Measurements from ENCODE around the gene NRP1. TPM values are rescaled to one million over a fixed set of nuclear protein-coding genes. Genes with fewer than 3 reads are reported as not detected.

NRP1 gene
- polyA plus RNA-seq, 1 experiment: 218 TPM

DNA sequence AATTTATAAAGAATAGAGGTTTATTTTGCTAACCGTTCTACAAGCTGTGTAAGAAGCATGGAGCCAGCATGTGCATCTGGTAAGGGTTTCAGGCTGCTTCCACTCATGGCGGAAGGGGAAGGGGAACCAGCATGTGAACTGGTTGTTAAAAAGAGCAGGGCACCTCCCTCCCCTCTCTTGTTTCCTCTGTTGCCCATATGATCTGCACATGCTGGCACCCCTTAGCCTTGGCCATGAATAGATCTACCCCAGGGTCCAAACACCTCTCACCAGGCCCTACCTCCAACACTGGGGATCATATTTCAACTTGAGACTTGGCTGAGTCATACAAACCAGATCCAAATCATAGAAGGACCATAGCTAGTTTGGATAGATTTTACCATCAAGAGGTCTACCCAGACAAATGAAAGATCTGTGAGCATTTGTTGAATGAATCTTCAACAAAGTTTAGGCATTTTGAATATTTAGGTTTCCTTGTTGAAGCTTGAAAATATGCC is 36.0 kb upstream of the NRP1 start:
- no peak for DNase-seq (ENCODE audit: low read depth, low spot score)
- H3K27me3 ChIP-seq (ENCODE audit: control insufficient read depth, insufficient read depth, low read length): no peaks in the 10 kb centered on the region
- no peak overlapping the region for H3K4me3 ChIP-seq (ENCODE audit: low read depth, low read length)
- TF ChIP-seq, protein P1, sequence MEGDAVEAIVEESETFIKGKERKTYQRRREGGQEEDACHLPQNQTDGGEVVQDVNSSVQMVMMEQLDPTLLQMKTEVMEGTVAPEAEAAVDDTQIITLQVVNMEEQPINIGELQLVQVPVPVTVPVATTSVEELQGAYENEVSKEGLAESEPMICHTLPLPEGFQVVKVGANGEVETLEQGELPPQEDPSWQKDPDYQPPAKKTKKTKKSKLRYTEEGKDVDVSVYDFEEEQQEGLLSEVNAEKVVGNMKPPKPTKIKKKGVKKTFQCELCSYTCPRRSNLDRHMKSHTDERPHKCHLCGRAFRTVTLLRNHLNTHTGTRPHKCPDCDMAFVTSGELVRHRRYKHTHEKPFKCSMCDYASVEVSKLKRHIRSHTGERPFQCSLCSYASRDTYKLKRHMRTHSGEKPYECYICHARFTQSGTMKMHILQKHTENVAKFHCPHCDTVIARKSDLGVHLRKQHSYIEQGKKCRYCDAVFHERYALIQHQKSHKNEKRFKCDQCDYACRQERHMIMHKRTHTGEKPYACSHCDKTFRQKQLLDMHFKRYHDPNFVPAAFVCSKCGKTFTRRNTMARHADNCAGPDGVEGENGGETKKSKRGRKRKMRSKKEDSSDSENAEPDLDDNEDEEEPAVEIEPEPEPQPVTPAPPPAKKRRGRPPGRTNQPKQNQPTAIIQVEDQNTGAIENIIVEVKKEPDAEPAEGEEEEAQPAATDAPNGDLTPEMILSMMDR (IDR thresholded peaks at IDR 0.05; ENCODE audit: low read depth, low read length): no peak
- CTCF ChIA-PET: no interaction called here
- no peak overlapping the region for H3K27ac ChIP-seq (ENCODE audit: low read depth, low read length)
- POLR2A ChIA-PET: no interaction called here
- peaks cover 12% of the 10 kb centered on the region for H3K9me3 ChIP-seq (ENCODE audit: control insufficient read depth, insufficient read depth, low read length)

DNA sequence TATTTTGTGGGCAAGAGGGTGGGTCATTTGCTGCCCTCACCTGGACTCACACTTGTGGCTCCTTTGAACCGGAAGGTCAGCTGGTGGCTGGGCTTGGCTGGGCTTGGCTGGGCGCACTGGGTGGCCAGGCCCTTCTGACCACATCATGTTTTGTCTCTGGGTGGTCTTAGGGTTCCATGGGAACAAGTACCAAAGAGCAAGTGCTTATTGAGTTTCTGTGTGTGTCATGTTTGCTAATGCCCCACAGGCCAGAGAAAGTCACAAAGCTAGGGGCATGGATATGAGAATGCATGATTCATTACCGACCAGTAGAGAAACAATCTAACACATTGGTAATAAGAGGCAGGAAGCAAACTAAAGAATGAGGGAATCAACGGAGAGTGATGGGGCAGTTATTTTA is 33.6 kb upstream of the NRP1 start:
- CTCF ChIA-PET: no interaction called here
- POLR2A ChIA-PET: no interaction called here

DNA sequence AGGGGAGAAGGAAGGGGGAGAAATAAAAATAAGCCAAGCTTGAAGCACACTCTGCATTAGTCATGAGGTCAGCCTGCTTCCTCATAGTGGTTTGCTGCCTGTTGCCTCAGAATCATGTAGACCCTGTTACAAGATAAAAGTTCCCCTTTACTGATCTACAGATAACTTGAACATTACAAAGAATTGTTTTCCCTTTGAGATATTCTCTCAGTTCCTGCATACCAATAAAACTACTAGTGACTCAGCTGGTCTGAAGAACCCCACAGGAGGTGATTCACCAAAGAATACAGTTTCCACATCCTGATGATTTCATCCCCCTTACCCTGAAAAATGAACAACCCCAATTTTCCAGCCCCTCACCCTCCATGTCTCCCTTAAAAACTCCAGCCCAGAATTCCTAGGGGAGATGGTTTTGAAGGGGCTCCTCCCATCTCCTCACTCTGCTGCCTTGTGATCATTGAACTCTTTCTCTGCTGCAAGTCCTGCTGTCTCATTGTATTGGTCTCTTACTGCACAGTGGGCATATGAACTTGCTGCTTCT is 31.5 kb upstream of the NRP1 start:
- H3K4me3 ChIP-seq (ENCODE audit: low read depth, low read length): no peak overlapping the region
- H3K27ac ChIP-seq (ENCODE audit: low read depth, low read length): peak overlapping the region; percentile 89
- TF ChIP-seq, protein P1 (IDR thresholded peaks at IDR 0.05; ENCODE audit: low read depth, low read length): no peak
- peaks cover 12% of the 10 kb centered on the region for H3K9me3 ChIP-seq (ENCODE audit: control insufficient read depth, insufficient read depth, low read length)
- H3K27me3 ChIP-seq (ENCODE audit: control insufficient read depth, insufficient read depth, low read length): no peaks in the 10 kb centered on the region
- POLR2A ChIA-PET: interaction anchor here (1.1 kb wide), 1 partner anchor 11 kb away, joined by 4 read pairs; no protein-coding TSS in a partner anchor
- CTCF ChIA-PET: no interaction called here
- peak; percentile 76 for DNase-seq (ENCODE audit: low read depth, low spot score)

More for the DNA sequence above, 33.6 kb upstream of the NRP1 start:
- H3K4me3 ChIP-seq (ENCODE audit: low read depth, low read length): no peak overlapping the region
- no peaks in the 10 kb centered on the region for H3K27me3 ChIP-seq (ENCODE audit: control insufficient read depth, insufficient read depth, low read length)
- DNase-seq (ENCODE audit: low read depth, low spot score): no peak
- H3K27ac ChIP-seq (ENCODE audit: low read depth, low read length): no peak overlapping the region
- TF ChIP-seq, protein P1 (IDR thresholded peaks at IDR 0.05; ENCODE audit: low read depth, low read length): no peak
- H3K9me3 ChIP-seq (ENCODE audit: control insufficient read depth, insufficient read depth, low read length): peaks cover 12% of the 10 kb centered on the region

DNA sequence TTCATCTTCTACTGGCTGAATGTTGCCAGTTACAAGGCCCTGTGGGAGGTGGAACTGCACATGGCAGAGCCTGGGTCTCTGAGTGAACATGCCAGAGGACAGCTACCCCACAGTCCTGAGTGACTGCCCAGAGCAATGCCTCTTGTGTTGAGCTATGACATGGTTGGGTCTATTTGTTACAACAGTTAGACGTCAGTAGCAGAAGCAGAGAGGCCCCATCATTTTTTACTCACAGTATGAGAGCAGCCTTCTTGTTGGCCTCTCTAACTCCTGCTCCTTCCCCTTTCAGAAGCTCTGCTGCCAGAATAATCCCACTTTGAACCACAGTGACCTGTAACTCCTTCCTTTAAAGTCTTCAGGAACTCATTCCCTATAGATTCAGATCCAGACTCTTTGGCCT is 30.8 kb upstream of the NRP1 start:
- TF ChIP-seq, protein P1 (IDR thresholded peaks at IDR 0.05; ENCODE audit: low read depth, low read length): no peak
- Histone ChIP-seq H3K4me3 (ENCODE audit: low read depth, low read length) (no peak overlapping the region), H3K27me3 (ENCODE audit: control insufficient read depth, insufficient read depth, low read length) (no peaks in the 10 kb centered on the region), H3K27ac (ENCODE audit: low read depth, low read length) (peak overlapping the region; percentile 89), H3K9me3 (ENCODE audit: control insufficient read depth, insufficient read depth, low read length) (peaks cover 10% of the 10 kb centered on the region)
- POLR2A ChIA-PET: interaction anchor here (1.1 kb wide), 1 partner anchor 11 kb away, joined by 4 read pairs; no protein-coding TSS in a partner anchor
- DNase-seq (ENCODE audit: low read depth, low spot score): no peak
- CTCF ChIA-PET: no interaction called here

DNA sequence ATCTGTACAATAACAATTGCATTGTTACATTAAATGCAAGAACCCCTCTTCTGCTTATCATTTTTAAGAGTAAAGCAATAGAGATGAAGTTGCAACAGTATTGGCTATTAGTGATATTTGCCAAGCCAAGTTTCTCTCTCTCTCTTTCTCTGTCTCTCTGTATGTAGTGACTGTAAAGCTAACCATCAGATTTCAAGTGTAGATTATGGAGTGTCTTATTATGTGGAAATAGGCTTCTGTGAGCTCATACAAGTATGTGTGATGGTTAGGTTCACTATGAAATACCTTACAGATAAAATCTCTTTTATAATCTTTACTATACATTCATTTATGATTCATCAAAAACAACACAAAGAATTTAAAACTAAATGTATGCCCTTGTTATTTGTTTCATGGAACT is 28.6 kb upstream of the NRP1 start:
- H3K9me3 ChIP-seq (ENCODE audit: control insufficient read depth, insufficient read depth, low read length): peaks cover 8% of the 10 kb centered on the region
- TF ChIP-seq, protein P1 (IDR thresholded peaks at IDR 0.05; ENCODE audit: low read depth, low read length): no peak
- H3K27me3 ChIP-seq (ENCODE audit: control insufficient read depth, insufficient read depth, low read length): no peaks in the 10 kb centered on the region
- no peak overlapping the region for H3K4me3 ChIP-seq (ENCODE audit: low read depth, low read length)
- POLR2A ChIA-PET: interaction anchor here (0.5 kb wide), 1 partner anchor 20 kb away, joined by 3 read pairs; no protein-coding TSS in a partner anchor
- no peak for DNase-seq (ENCODE audit: low read depth, low spot score)
- CTCF ChIA-PET: no interaction called here
- no peak overlapping the region for H3K27ac ChIP-seq (ENCODE audit: low read depth, low read length)

Measured in AG04450 (cell line).